Panc1 (cell line): ENCODE results near the gene KIF26B. TPM values are rescaled to one million over a fixed set of nuclear protein-coding genes. Genes with fewer than 3 reads are reported as not detected.

Source experiments
- ATAC-seq: fragments of 200-7000 bp; cut with Tn5 transposase; 2 replicates; pipeline ENCODE4 v1.9.1; 2020; ENCODE audit warnings: mild to moderate bottlenecking, moderate library complexity
- BruUV-seq: library from RNA; stranded (reverse); fragments of 400-500 nt; replicated peaks from 2 replicates; lab custom pipeline; 2021; lab: Mats Ljungman, UMichigan
- CTCF ChIA-PET: fragments of 300-600 bp; sonication (Branson Sonifier 250); formaldehyde crosslinking; loops from one replicate; lab custom pipeline; 2022; ENCODE audit warnings: antibody characterized with exemption; lab: Charles Lee
- POLR2A ChIA-PET: fragments of 300-600 bp; sonication (Branson Sonifier 250); formaldehyde crosslinking; loops from one replicate; lab custom pipeline; 2022; ENCODE audit warnings: antibody characterized with exemption; lab: Charles Lee
- DNase-seq: peaks from one replicate; pipeline ENCODE4 v3.0.0-alpha.2; 2010; ENCODE audit warnings: low read depth, low spot score
- H3K27ac ChIP-seq: 2 replicates; pipeline ENCODE4 v1.5.1; 2011; ENCODE audit warnings: mild to moderate bottlenecking, low read length, inconsistent platforms
- H3K27me3 ChIP-seq: fragments of 200-500 bp; sonication (Bioruptor generic); 2 replicates; pipeline ENCODE4 v1.6.0; 2014; ENCODE audit warnings: low read length, inconsistent platforms; ENCODE audit not compliant: control insufficient read depth, insufficient read depth
- H3K36me3 ChIP-seq: fragments of 200-500 bp; sonication (Bioruptor generic); 2 replicates; pipeline ENCODE4 v1.5.1; 2014; ENCODE audit warnings: inconsistent platforms, mild to moderate bottlenecking, low read length, moderate library complexity; ENCODE audit not compliant: control insufficient read depth, insufficient read depth
- H3K4me1 ChIP-seq: 2 replicates; pipeline ENCODE4 v1.5.1; 2011; ENCODE audit warnings: inconsistent platforms, mild to moderate bottlenecking, low read length, moderate library complexity; ENCODE audit not compliant: control insufficient read depth, insufficient read depth
- H3K4me3 ChIP-seq, 2 experiments: 2 replicates each; pipeline ENCODE4 v1.5.1; 2011 to 2012; ENCODE audit warnings: low read depth in 2 of 2, low read length in 2 of 2, mild to moderate bottlenecking in 2 of 2, inconsistent platforms in 1 of 2, moderate library complexity in 1 of 2
- H3K9me3 ChIP-seq: fragments of 200-500 bp; sonication (Bioruptor generic); 2 replicates; pipeline ENCODE4 v1.5.1; 2014; ENCODE audit warnings: low read depth, mild to moderate bottlenecking, inconsistent platforms, low read length, moderate library complexity; ENCODE audit not compliant: control insufficient read depth, insufficient read depth
- CTCF ChIP-seq: fragments of 450-650 bp; IDR thresholded peaks from 2 replicates; pipeline ENCODE4 v1.5.1; 2017; ENCODE audit warnings: mild to moderate bottlenecking
- POLR2AphosphoS5 ChIP-seq: IDR thresholded peaks from 2 replicates; pipeline ENCODE4 v1.6.1; 2012; ENCODE audit warnings: mild to moderate bottlenecking, low read depth, low read length, moderate library complexity
- SIN3A ChIP-seq: IDR thresholded peaks from 2 replicates; pipeline ENCODE4 v1.6.1; 2012; ENCODE audit warnings: low read depth, mild to moderate bottlenecking, low read length, moderate library complexity, borderline replicate concordance; ENCODE audit not compliant: insufficient read depth
- TCF7L2 ChIP-seq: IDR thresholded peaks from 2 replicates; pipeline ENCODE4 v1.6.1; 2011; ENCODE audit warnings: mild to moderate bottlenecking, low read depth, low read length, inconsistent platforms
- in situ Hi-C: cut with HindIII; loops from 2 replicates; pipeline ENCODE4 v1.10.0; 2016; ENCODE audit warnings: low sequenced_read_pairs, low pct_unique_long_range_greater_than_20kb
- intact Hi-C: fragments of 100-400 bp; cut with micrococcal nuclease; formaldehyde crosslinking; loops from one replicate; pipeline ENCODE4 v1.10.0; 2022; ENCODE audit not compliant: unreplicated experiment
- total RNA-seq: library from RNA; stranded (reverse); gene quantifications from one replicate; pipeline ENCODE4 v1.2.1, GENCODE V29; 2021; ENCODE audit not compliant: unreplicated experiment
- TF ChIP-seq, protein P1 (sequence below), 2 experiments: IDR thresholded peaks; 2 replicates each; pipeline ENCODE4 v1.6.1; 2011 to 2012; ENCODE audit warnings: low read depth in 2 of 2, control low read depth in 1 of 2, low read length in 1 of 2, mild to moderate bottlenecking in 1 of 2, moderate library complexity in 1 of 2; ENCODE audit not compliant: insufficient read depth in 1 of 2

Gene KIF26B
- total RNA-seq, 1 experiment from 2014 or later: 0.33 TPM

- Histone ChIP-seq H3K27ac (no peak overlapping the region), H3K27me3 (no peaks in the 10 kb centered on the region), H3K9me3 (no peaks in the 10 kb centered on the region), H3K36me3 (no peaks in the 10 kb centered on the region), H3K4me1 (no peaks in the 10 kb centered on the region), H3K4me3 (no peak overlapping the region)
- ChIA-PET CTCF (interaction anchor here (0.6 kb wide), 1 partner anchor 10 kb away, joined by 7 read pairs; no protein-coding TSS in a partner anchor), POLR2A (no interaction called here)
- ATAC-seq: no peak
- no TSS peak for BruUV-seq
- DNase-seq: no peak
- intact Hi-C loops: no loop called here
- in situ Hi-C loops: no loop called here
- TF ChIP-seq TCF7L2 (no peak), CTCF (no peak), POLR2AphosphoS5 (no peak), SIN3A (no peak)
- TF ChIP-seq, protein P1, sequence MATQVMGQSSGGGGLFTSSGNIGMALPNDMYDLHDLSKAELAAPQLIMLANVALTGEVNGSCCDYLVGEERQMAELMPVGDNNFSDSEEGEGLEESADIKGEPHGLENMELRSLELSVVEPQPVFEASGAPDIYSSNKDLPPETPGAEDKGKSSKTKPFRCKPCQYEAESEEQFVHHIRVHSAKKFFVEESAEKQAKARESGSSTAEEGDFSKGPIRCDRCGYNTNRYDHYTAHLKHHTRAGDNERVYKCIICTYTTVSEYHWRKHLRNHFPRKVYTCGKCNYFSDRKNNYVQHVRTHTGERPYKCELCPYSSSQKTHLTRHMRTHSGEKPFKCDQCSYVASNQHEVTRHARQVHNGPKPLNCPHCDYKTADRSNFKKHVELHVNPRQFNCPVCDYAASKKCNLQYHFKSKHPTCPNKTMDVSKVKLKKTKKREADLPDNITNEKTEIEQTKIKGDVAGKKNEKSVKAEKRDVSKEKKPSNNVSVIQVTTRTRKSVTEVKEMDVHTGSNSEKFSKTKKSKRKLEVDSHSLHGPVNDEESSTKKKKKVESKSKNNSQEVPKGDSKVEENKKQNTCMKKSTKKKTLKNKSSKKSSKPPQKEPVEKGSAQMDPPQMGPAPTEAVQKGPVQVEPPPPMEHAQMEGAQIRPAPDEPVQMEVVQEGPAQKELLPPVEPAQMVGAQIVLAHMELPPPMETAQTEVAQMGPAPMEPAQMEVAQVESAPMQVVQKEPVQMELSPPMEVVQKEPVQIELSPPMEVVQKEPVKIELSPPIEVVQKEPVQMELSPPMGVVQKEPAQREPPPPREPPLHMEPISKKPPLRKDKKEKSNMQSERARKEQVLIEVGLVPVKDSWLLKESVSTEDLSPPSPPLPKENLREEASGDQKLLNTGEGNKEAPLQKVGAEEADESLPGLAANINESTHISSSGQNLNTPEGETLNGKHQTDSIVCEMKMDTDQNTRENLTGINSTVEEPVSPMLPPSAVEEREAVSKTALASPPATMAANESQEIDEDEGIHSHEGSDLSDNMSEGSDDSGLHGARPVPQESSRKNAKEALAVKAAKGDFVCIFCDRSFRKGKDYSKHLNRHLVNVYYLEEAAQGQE (IDR thresholded peaks at IDR 0.05; ENCODE audit: insufficient read depth in 1 of 2, low read depth in 2 of 2, low read length in 1 of 2): no peak
Measured at GRCh38 chr1:245679821-245680780, 525.3 kb downstream of the KIF26B start.

- CTCF ChIA-PET: no interaction called here
- POLR2A ChIA-PET: no interaction called here
- H3K4me3 ChIP-seq: no peak overlapping the region
- H3K27me3 ChIP-seq: no peaks in the 10 kb centered on the region; the same call in 1 of the 2 replicates
- TF ChIP-seq TCF7L2 (no peak), SIN3A (no peak), POLR2AphosphoS5 (no peak), CTCF (no peak)
- TF ChIP-seq, protein P1 (IDR thresholded peaks at IDR 0.05; ENCODE audit: insufficient read depth in 1 of 2, low read depth in 2 of 2, low read length in 1 of 2): no peak
- DNase-seq (no peak), ATAC-seq (no peak)
- H3K27ac ChIP-seq: no peak overlapping the region
- no peaks in the 10 kb centered on the region for H3K9me3 ChIP-seq
- BruUV-seq: no TSS peak
- H3K4me1 ChIP-seq: no peaks in the 10 kb centered on the region
- no peaks in the 10 kb centered on the region for H3K36me3 ChIP-seq
- intact Hi-C loops: no loop called here
- in situ Hi-C loops: no loop called here
Measured at GRCh38 chr1:245682638-245683628, 528.1 kb downstream of the KIF26B start.
